ENCODE measurements around the gene AFDN. TPM values are rescaled to one million over a fixed set of nuclear protein-coding genes. Genes with fewer than 3 reads are reported as not detected.

Gene AFDN
- total RNA-seq, 1 experiment from 2014 or later: 16.8 TPM

GRCh38 chr6:168014428-168014827 lies 187.7 kb downstream of the AFDN start:
- no peak for DNase-seq (ENCODE audit: low read depth)
- in situ Hi-C loops (cut with HindIII; ENCODE audit: low pct_unique_long_range_greater_than_20kb, low sequenced_read_pairs): no loop called here

- in situ Hi-C loops (cut with HindIII; ENCODE audit: low pct_unique_long_range_greater_than_20kb, low sequenced_read_pairs): no loop called here
These were observed 188.3 kb downstream of the AFDN start for GRCh38 chr6:168015009-168015408.

GRCh38 chr6:168015482-168016175 lies 188.9 kb downstream of the AFDN start:
- in situ Hi-C loops (cut with HindIII; ENCODE audit: low pct_unique_long_range_greater_than_20kb, low sequenced_read_pairs): no loop called here
- no peak for DNase-seq (ENCODE audit: low read depth)

More at GRCh38 chr6:168015009-168015408, 188.3 kb downstream of the AFDN start:
- no peak for DNase-seq (ENCODE audit: low read depth)

- DNase-seq (ENCODE audit: low read depth): no peak
- in situ Hi-C loops (cut with HindIII; ENCODE audit: low pct_unique_long_range_greater_than_20kb, low sequenced_read_pairs): no loop called here
These were observed 189.5 kb downstream of the AFDN start for GRCh38 chr6:168016176-168016620.

- DNase-seq (ENCODE audit: low read depth): no peak
- in situ Hi-C loops (cut with HindIII; ENCODE audit: low pct_unique_long_range_greater_than_20kb, low sequenced_read_pairs): no loop called here
These were observed 190.2 kb downstream of the AFDN start for GRCh38 chr6:168016721-168017525.

- DNase-seq (ENCODE audit: low read depth): no peak
- in situ Hi-C loops (cut with HindIII; ENCODE audit: low pct_unique_long_range_greater_than_20kb, low sequenced_read_pairs): no loop called here
These were observed 190.9 kb downstream of the AFDN start for GRCh38 chr6:168017629-168018028.

- in situ Hi-C loops (cut with HindIII; ENCODE audit: low pct_unique_long_range_greater_than_20kb, low sequenced_read_pairs): no loop called here
- no peak for DNase-seq (ENCODE audit: low read depth)
These were observed 192.0 kb downstream of the AFDN start for GRCh38 chr6:168018664-168019063.

- in situ Hi-C loops (cut with HindIII; ENCODE audit: low pct_unique_long_range_greater_than_20kb, low sequenced_read_pairs): no loop called here
- no peak for DNase-seq (ENCODE audit: low read depth)
These were observed 193.5 kb downstream of the AFDN start for GRCh38 chr6:168020242-168020641.

- in situ Hi-C loops (cut with HindIII; ENCODE audit: low pct_unique_long_range_greater_than_20kb, low sequenced_read_pairs): no loop called here
These were observed 194.9 kb downstream of the AFDN start for GRCh38 chr6:168021581-168021980.

More at GRCh38 chr6:168021581-168021980, 194.9 kb downstream of the AFDN start:
- DNase-seq (ENCODE audit: low read depth): no peak

Other genes starting within 250 kb of the AFDN start
- not detected in 2 replicates for gene KIF25, start 170.8 kb downstream of the AFDN start, total RNA-seq (2014; rRNA removed; shearing (Covaris generic); ENCODE audit: low replicate concordance)

Data from Caki2 (cell line).